NCI-H82 (cell line): Measurements from ENCODE around the gene MFRP.
"Not testable (repeated sequence)": the region's sequence is repeated elsewhere in the genome, so short reads cannot be mapped to it uniquely, and the experiment has no call there.

Source experiments
- DNase-seq: peaks from one replicate; lab custom pipeline; 2025; lab: John Stamatoyannopoulos, UW

Gene MFRP

GRCh38 chr11:119346605-119347004 is at the start of gene MFRP:
MFRP (minus strand) TSS chr11:119346705; CDS start chr11:119346513, 192 bp downstream.
- no peak for DNase-seq

- DNase-seq = no peak
Measured at GRCh38 chr11:119391275-119391674, 44.8 kb upstream of the MFRP start.

- DNase-seq = peak; percentile 47
Measured at GRCh38 chr11:119389611-119390254, 43.2 kb upstream of the MFRP start.

GRCh38 chr11:119388103-119388502 is 41.6 kb upstream of the MFRP start:
- DNase-seq = no peak

- DNase-seq = no peak
Measured at GRCh38 chr11:119384332-119384731, 37.8 kb upstream of the MFRP start.

- DNase-seq = not testable (repeated sequence)
Measured at GRCh38 chr11:119382513-119382912, 36.0 kb upstream of the MFRP start.

GRCh38 chr11:119382101-119382500 is 35.6 kb upstream of the MFRP start:
- peak; percentile 30 for DNase-seq

GRCh38 chr11:119381181-119381988 is 34.9 kb upstream of the MFRP start, which contains the start of gene USP2:
USP2 (minus strand) TSS chr11:119381690; CDS start chr11:119373480, 8,210 bp downstream.
- peak; percentile 97 for DNase-seq

- DNase-seq = peak; percentile 45
Measured at GRCh38 chr11:119380827-119381180, 34.3 kb upstream of the MFRP start.

GRCh38 chr11:119380160-119380826 is 33.8 kb upstream of the MFRP start:
- DNase-seq = no peak

- peak; percentile 67 for DNase-seq
Measured at GRCh38 chr11:119378851-119379465, 32.5 kb upstream of the MFRP start.

- peak; percentile 83 for DNase-seq
Measured at GRCh38 chr11:119377961-119378667, 31.6 kb upstream of the MFRP start.

- no peak for DNase-seq
Measured at GRCh38 chr11:119377112-119377901, 30.8 kb upstream of the MFRP start.

- DNase-seq = peak; percentile 72
Measured at GRCh38 chr11:119376197-119376847, 29.8 kb upstream of the MFRP start.

- DNase-seq = peak; percentile 79
Measured at GRCh38 chr11:119375337-119376196, 29.1 kb upstream of the MFRP start.

GRCh38 chr11:119374632-119375336 is 28.3 kb upstream of the MFRP start:
- DNase-seq = peak; percentile 41

GRCh38 chr11:119373921-119374631 is 27.6 kb upstream of the MFRP start:
- peak; percentile 89 for DNase-seq
